ENCODE data around the gene TMEM256.

The TMEM256 gene

DNA sequence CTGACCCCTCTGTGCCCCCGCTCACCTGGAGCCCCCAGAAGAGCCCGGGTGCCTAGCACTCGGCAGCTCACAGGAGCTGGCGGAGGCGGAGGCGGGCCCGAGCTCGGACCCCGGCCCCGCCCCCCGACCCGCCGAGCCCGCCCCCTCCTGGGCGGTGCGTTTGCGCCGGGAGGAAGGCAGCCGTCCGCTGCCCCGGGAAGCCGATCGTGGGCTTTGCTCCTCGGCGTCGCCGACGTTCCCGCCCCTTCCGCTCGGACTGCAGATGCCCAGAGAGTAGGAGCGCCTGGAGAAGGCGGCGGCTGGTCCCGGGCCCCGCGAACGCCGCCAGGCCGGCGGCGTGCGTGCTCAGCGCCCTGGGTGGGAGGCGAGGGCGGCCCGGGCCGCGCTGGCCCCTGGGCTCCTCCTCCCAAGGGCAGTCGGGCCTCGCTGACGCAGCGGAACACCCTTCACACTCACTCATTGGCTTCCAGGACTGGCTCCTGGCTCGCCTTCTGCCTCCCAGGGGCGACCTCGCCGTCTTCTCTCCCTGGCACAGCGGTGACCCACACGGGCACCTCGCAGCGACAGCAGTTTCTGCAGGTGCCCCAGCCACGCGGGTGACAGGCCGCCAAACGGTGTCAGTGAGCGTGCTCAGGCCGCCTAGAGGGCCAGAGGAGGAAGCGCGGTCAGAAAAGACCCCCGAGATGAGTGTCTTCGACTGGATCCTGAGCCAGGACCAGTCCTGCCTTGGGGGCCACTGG lies 9.3 kb downstream of the TMEM256 start, which contains the start of gene PLSCR3:
TSS of gene PLSCR3 (minus strand) at position 74 of the 740 bp plus-strand sequence. CDS start 415 bp downstream, outside the sequence.
- in situ Hi-C loops (cut with HindIII; ENCODE audit: low sequenced_read_pairs) = no loop called here
- TF ChIP-seq, protein P1, sequence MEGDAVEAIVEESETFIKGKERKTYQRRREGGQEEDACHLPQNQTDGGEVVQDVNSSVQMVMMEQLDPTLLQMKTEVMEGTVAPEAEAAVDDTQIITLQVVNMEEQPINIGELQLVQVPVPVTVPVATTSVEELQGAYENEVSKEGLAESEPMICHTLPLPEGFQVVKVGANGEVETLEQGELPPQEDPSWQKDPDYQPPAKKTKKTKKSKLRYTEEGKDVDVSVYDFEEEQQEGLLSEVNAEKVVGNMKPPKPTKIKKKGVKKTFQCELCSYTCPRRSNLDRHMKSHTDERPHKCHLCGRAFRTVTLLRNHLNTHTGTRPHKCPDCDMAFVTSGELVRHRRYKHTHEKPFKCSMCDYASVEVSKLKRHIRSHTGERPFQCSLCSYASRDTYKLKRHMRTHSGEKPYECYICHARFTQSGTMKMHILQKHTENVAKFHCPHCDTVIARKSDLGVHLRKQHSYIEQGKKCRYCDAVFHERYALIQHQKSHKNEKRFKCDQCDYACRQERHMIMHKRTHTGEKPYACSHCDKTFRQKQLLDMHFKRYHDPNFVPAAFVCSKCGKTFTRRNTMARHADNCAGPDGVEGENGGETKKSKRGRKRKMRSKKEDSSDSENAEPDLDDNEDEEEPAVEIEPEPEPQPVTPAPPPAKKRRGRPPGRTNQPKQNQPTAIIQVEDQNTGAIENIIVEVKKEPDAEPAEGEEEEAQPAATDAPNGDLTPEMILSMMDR (IDR thresholded peaks at IDR 0.05; ENCODE audit: low read depth, low read length) = peak; percentile 50
- DNase-seq (ENCODE audit: low read depth, low spot score) = peak; percentile 88
- H3K4me3 ChIP-seq (ENCODE audit: low read depth, low read length) = peak within 1 kb of the TSS; percentile 90

DNA sequence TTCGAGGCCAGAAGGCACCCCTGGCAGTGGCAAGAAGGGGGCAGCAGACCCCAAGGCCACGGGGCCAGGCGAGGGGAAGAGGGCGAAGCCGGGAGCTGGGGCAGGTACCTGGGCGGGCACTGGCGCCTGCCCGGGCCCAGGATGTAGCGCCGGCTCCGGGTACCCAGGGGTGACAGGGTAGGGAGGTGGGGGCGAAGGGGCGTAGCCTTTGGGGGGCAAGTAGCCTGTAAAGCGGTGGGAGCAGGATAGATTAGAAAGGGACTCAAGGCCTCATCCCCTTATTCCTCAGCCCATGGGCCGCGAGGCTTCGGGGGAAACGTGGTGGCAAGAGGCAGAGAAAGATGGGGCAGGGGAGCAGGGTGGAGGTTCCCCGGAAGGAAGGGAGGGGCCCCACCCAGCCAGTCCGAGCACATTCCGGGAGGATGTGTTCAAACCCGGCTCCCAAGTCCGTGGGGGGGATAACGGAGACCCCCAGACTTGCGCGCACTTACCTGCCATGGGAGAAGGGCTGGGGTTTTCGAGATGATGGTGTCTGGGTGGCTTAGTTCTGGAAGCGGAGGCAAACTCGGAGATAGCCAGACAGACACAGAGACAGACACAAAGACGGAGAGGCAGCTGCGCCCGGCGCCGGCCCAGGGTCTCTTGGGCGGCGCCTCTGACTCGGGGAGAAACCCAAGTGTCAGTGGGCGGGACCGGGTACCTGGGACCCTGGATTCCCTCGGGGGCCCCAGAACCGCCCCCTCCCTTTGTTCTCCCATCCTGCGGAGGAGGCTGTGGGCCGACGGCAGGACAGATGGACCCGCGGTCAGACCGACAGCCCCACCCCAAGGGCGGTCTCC lies 10.1 kb downstream of the TMEM256 start:
- DNase-seq (ENCODE audit: low read depth, low spot score) = no peak
- TF ChIP-seq, protein P1 (IDR thresholded peaks at IDR 0.05; ENCODE audit: low read depth, low read length) = peak; percentile 27
- in situ Hi-C loops (cut with HindIII; ENCODE audit: low sequenced_read_pairs) = no loop called here
- H3K4me3 ChIP-seq (ENCODE audit: low read depth, low read length) = peak overlapping the region; percentile 90

DNA sequence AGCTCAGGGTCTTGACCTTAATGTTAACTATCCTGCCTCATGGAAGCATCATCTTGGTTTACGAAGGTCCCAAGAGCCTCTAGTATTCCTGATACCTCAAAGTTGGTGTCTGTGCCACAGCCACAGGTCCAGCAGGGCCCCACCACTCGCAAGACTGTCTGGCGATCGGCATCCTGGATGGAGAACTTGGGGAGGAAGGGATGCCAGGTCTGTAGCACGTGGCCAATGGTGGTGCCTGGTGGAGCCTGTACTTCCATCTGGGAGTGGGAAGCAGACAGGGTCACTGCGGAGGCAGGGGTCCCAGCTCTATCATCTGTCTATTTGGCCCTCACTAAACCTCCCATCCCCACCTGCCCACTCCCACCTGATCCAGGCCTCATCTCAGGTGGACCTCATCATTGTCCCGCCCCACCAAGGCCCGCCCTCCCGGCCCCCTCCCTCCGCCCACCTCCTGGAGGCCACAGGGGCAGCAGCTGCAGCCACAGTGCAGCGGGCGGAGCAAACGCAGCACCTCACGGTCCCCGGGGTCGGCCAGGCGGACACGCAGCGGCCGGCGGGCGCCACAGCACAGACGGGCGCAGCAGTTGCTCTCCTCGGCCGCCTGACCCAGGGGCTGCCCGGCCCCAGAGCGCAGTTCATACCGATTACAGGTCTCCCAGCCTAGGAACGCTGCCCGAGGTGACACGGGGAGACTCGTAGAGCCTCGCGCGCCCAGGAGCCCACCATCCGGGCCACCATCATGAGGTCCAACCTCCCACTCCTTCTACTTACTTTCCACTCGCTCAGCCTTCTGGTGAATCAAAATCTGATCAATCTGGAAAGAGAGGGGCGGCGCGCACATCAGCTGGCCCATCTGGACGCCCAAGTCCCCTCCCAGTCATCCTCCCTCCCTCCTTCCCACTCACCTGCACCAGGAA lies 10.9 kb downstream of the TMEM256 start:
- in situ Hi-C loops (cut with HindIII; ENCODE audit: low sequenced_read_pairs) = no loop called here
- DNase-seq (ENCODE audit: low read depth, low spot score) = no peak
- H3K4me3 ChIP-seq (ENCODE audit: low read depth, low read length) = peak overlapping the region; percentile 90
- TF ChIP-seq, protein P1 (IDR thresholded peaks at IDR 0.05; ENCODE audit: low read depth, low read length) = no peak

DNA sequence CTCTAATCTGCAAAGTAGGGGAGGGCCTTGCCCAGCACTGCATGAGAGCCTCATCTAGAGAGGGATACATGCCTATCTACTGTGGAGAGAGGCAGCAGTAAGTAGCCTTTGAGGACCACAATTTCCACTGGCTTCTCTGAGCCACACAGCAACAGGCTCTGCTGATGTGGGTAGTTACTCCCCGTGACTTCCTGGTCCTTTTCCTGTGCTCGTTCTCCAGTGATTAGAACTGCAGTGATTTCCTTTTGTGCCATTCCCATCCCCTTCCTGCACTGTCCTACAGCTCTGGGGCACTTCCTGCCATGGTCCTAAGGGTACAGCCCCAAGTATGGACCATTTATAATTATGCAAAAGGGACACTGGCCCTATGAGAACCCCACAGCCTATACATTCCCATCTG lies 12.6 kb downstream of the TMEM256 start:
- no peak for DNase-seq (ENCODE audit: low read depth, low spot score)
- TF ChIP-seq, protein P1 (IDR thresholded peaks at IDR 0.05; ENCODE audit: low read depth, low read length) = no peak
- in situ Hi-C loops (cut with HindIII; ENCODE audit: low sequenced_read_pairs) = no loop called here
- no peak overlapping the region for H3K4me3 ChIP-seq (ENCODE audit: low read depth, low read length)

DNA sequence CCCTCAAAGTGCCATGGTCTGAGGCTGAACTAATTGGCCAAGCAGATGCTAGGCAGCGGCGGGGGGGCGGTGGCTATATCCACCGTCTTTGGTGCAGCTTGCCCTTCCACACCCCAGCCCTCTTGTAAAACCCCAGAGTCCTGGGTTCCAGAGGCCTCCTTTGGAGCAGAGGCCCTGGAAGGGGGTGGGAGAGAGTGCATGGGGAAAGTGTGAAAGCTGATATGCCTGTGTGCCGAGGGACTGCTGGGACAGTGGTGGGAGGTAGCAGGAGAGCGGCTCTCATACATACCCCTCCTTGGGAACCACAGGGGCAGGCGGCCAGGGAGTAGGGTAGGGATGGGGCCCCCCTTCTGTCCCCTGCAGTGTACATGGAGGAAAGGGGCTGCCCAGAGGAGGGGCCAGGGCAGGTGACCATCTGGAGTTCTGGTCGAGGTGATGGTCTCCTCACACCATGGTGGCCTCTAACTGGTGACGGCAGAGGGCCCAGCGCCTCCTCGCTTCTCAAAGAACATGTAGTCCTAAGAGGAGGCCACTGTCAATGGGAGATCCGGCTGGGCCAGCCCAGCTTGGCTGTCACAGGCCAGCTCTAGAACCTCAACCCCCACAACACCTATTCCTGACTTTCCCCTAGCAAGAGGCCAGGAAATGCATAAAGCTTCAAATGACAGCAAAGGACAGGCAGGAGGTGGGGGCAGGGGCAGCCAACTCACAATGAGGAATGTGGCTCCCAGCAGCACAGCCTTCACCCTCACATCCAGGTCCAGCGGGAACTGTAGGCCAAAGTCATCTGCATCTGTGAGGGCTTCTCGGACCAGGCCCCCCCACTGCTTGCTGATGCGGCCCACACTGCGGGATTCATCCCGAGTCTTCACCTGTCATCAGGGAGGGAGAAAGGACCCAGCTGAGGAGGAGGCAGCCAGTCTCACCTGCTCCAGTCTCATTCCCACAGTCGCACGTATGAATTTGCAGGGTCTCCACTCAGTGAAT lies 13.7 kb downstream of the TMEM256 start:
- TF ChIP-seq, protein P1 (IDR thresholded peaks at IDR 0.05; ENCODE audit: low read depth, low read length) = no peak
- no peak overlapping the region for H3K4me3 ChIP-seq (ENCODE audit: low read depth, low read length)
- in situ Hi-C loops (cut with HindIII; ENCODE audit: low sequenced_read_pairs) = no loop called here
- DNase-seq (ENCODE audit: low read depth, low spot score) = no peak

All from astrocyte of the spinal cord (primary cell).